Nephron (organoid): ENCODE results near the gene TBX3.

Experiments used
- H3K27ac Mint-ChIP-seq, 3 experiments: 2 replicates each; pipeline ENCODE4 v1.8.0; 2020; ENCODE audit warnings: mixed read lengths in 3 of 3, mild to moderate bottlenecking in 2 of 3, moderate library complexity in 1 of 3
- H3K27me3 Mint-ChIP-seq: 2 replicates; pipeline ENCODE4 v1.8.0; 2021; ENCODE audit warnings: low read depth, mild to moderate bottlenecking, moderate library complexity, mixed read lengths
- H3K36me3 Mint-ChIP-seq: 2 replicates; pipeline ENCODE4 v1.8.0; 2020; ENCODE audit warnings: low read depth, mixed read lengths
- H3K4me1 Mint-ChIP-seq: 2 replicates; pipeline ENCODE4 v1.8.0; 2020; ENCODE audit warnings: mixed read lengths
- H3K4me3 Mint-ChIP-seq, 3 experiments: 2 replicates each; pipeline ENCODE4 v1.8.0; 2020; ENCODE audit warnings: mild to moderate bottlenecking in 3 of 3, mixed read lengths in 3 of 3, moderate library complexity in 2 of 3
- H3K9me3 Mint-ChIP-seq: 2 replicates; pipeline ENCODE4 v1.8.0; 2020; ENCODE audit warnings: mixed read lengths
- CTCF ChIP-seq, 3 experiments: fragments of 200-600 bp; sonication (generic); IDR thresholded peaks; one replicate each; pipeline ENCODE4 v1.5.0; 2021; ENCODE audit warnings: antibody characterized with exemption in 3 of 3; ENCODE audit not compliant: unreplicated experiment in 3 of 3

Gene TBX3

GRCh38 chr12:114628199-114628598 is 55.8 kb downstream of the TBX3 start:
- no peak overlapping the region for H3K27ac Mint-ChIP-seq
- TF ChIP-seq CTCF (IDR thresholded peaks at IDR 0.05; ENCODE audit: unreplicated experiment in 3 of 3): no peak
- H3K9me3 Mint-ChIP-seq: no peaks in the 10 kb centered on the region
- H3K36me3 Mint-ChIP-seq: no peaks in the 10 kb centered on the region
- H3K4me3 Mint-ChIP-seq: no peak overlapping the region
- peaks cover 9% of the 10 kb centered on the region for H3K27me3 Mint-ChIP-seq
- H3K4me1 Mint-ChIP-seq: no peaks in the 10 kb centered on the region

- Mint-ChIP-seq H3K27me3 (peaks cover 9% of the 10 kb centered on the region), H3K4me3 (no peak overlapping the region), H3K36me3 (no peaks in the 10 kb centered on the region), H3K9me3 (no peaks in the 10 kb centered on the region), H3K4me1 (no peaks in the 10 kb centered on the region), H3K27ac (no peak overlapping the region)
- no peak for TF ChIP-seq CTCF (IDR thresholded peaks at IDR 0.05; ENCODE audit: unreplicated experiment in 3 of 3)
Observed at GRCh38 chr12:114627393-114627792, 56.6 kb downstream of the TBX3 start.

GRCh38 chr12:114625294-114625851 is 58.6 kb downstream of the TBX3 start:
- H3K27ac Mint-ChIP-seq: no peak overlapping the region
- no peaks in the 10 kb centered on the region for H3K4me1 Mint-ChIP-seq
- H3K9me3 Mint-ChIP-seq: no peaks in the 10 kb centered on the region
- TF ChIP-seq CTCF (IDR thresholded peaks at IDR 0.05; ENCODE audit: unreplicated experiment in 3 of 3): peak; percentile 52 to 67 (median 59)
- peaks cover 4% of the 10 kb centered on the region for H3K27me3 Mint-ChIP-seq
- H3K4me3 Mint-ChIP-seq: no peak overlapping the region
- no peaks in the 10 kb centered on the region for H3K36me3 Mint-ChIP-seq

- Mint-ChIP-seq H3K4me1 (no peaks in the 10 kb centered on the region), H3K27ac (no peak overlapping the region), H3K27me3 (peaks cover 3% of the 10 kb centered on the region), H3K9me3 (no peaks in the 10 kb centered on the region), H3K4me3 (no peak overlapping the region), H3K36me3 (no peaks in the 10 kb centered on the region)
- no peak for TF ChIP-seq CTCF (IDR thresholded peaks at IDR 0.05; ENCODE audit: unreplicated experiment in 3 of 3)
Observed at GRCh38 chr12:114623737-114624136, 60.2 kb downstream of the TBX3 start.
